Adrenal gland (tissue), 12 donors: Measurements from ENCODE around the gene ENG. TPM values are rescaled to one million over a fixed set of nuclear protein-coding genes. Genes with fewer than 3 reads are reported as not detected.

Experiments
- DNase-seq, 7 donors: peaks; one replicate each; pipeline ENCODE4 v3.0.0-alpha.2; 2019 to 2020
- H3K27ac ChIP-seq, 5 donors: fragments of 200-600 bp; sonication (generic) in 4 of 5; 1 replicate in 3 of 5; 2 replicates in 2 of 5; pipeline versions ENCODE4 v1.5.1 to v1.8.0; 2016 to 2020; ENCODE audit warnings: mild to moderate bottlenecking in 1 of 5
- H3K27me3 ChIP-seq: fragments of 200-600 bp; 2 replicates; pipeline ENCODE4 v1.8.0; 2021
- H3K36me3 ChIP-seq, 2 donors: fragments of 200-600 bp; replicated peaks in 1 of 2; 1 replicate in 1 of 2; 2 replicates in 1 of 2; pipeline versions ENCODE4 v1.5.1 to v1.8.0; 2018 to 2022
- H3K4me1 ChIP-seq, 2 donors: fragments of 200-600 bp; replicated peaks in 1 of 2; 1 replicate in 1 of 2; 2 replicates in 1 of 2; pipeline versions ENCODE4 v1.5.1 to v1.8.0; 2018 to 2021
- H3K4me3 ChIP-seq, 4 donors: fragments of 200-600 bp; sonication (generic) in 3 of 4; one replicate each; pipeline ENCODE4 v1.5.1; 2016 to 2018
- H3K9me3 ChIP-seq, 3 donors: fragments of 200-600 bp; sonication (generic) in 1 of 3; replicated peaks in 1 of 3; 1 replicate in 2 of 3; 2 replicates in 1 of 3; pipeline versions ENCODE4 v1.5.1 to v1.8.0; 2016 to 2021
- CTCF ChIP-seq, 6 experiments: fragments of 450-650 bp in 4 of 6; fragments of 200-600 bp in 2 of 6; sonication (generic) in 1 of 6; IDR thresholded peaks; 1 replicate in 5 of 6; 2 replicates in 1 of 6; pipeline versions ENCODE4 v1.5.1 to v1.8.0; 2016 to 2021; ENCODE audit warnings: antibody characterized with exemption in 6 of 6, mild to moderate bottlenecking in 2 of 6, moderate library complexity in 1 of 6
- POLR2A ChIP-seq, 2 donors: fragments of 450-650 bp; IDR thresholded peaks; one replicate each; pipeline ENCODE4 v1.6.1; 2017; ENCODE audit warnings: antibody characterized with exemption in 2 of 2, mild to moderate bottlenecking in 2 of 2, moderate library complexity in 1 of 2
- WGBS, 4 donors: extraction: QIAGEN DNeasy Blood & Tissue Kit in 2 of 4; methylation state at CpG; one replicate each; pipeline versions ENCODE4 v1.1.5 to v1.1.7; 2013 to 2017; 5-methylcytosine and 5-hydroxymethylcytosine counted together
- intact Hi-C, 2 donors: fragments of 100-400 bp; cut with DNase I; formaldehyde crosslinking; loops; one replicate each; pipeline versions ENCODE4 v1.14.1 to v1.15.0; 2022 to 2023
- polyA plus RNA-seq, 3 donors: library from polyadenylated mRNA; stranded (reverse); fragments of 200-250 nt in 2 of 3; fragments of 350-450 nt in 1 of 3; fragmentation: Illumina TruSeq in 1 of 3; extraction: RNeasy Lipid Tissue Mini Kit (QIAGEN cat#74804) in 1 of 3; gene quantifications; one replicate each; pipeline ENCODE4 v1.2.3, GENCODE V29; 2013 to 2014
- total RNA-seq, 9 donors: library from RNA; depleted of rRNA in 4 of 9; stranded (reverse); fragments of >200 nt in 4 of 9; fragments of 120-200 nt in 1 of 9; fragmentation: NEBNext Ultra II Directional in 1 of 9; extraction: Animal tissue kit (Norgen Biotek cat#: 25700) in 1 of 9; gene quantifications; one replicate each; pipeline versions ENCODE4 v1.1.0 to v1.2.4, GENCODE V29; 2013 to 2023
- donor health status: healthy with polysubstance abuse.
- donor health status: Bipolar disorder and iron deficiency.
- donor health status: DM: yes; HTN: yes; CAD: no.
- donor health status: DM: no; HTN: no; CAD: no.
- donor health status: DM: no; HTN: no; CAD: no.
- donor health status: DM: yes; HTN: yes; CAD: no.

The ENG gene
- total and polyA plus RNA-seq, 12 donors, result 4.3 to 214 (median 106) TPM

- Histone ChIP-seq H3K4me1 (peaks cover 20 to 45% of the 10 kb centered on the region in 2 donors), H3K9me3 (no peaks in the 10 kb centered on the region), H3K27me3 (no peaks in the 10 kb centered on the region), H3K27ac (peak overlapping the region in 3 of 5 donors; percentile 50 to 91 (median 66)), H3K4me3 (peak overlapping the region in 2 of 4 donors; percentile 47 to 97), H3K36me3 (no peaks in the 10 kb centered on the region)
- intact Hi-C loops, result no loop called here
- no peak for TF ChIP-seq POLR2A (IDR thresholded peaks at IDR 0.05)
- TF ChIP-seq CTCF (IDR thresholded peaks at IDR 0.05), result no peak
- 41 to 49% (median 47%) methylated on average over 17 to 18 of the region's 18 CpGs for WGBS, 4 donors
- DNase-seq, result no peak
These were observed 23.7 kb upstream of the ENG start for GRCh38 chr9:127878001-127878651.

DNA sequence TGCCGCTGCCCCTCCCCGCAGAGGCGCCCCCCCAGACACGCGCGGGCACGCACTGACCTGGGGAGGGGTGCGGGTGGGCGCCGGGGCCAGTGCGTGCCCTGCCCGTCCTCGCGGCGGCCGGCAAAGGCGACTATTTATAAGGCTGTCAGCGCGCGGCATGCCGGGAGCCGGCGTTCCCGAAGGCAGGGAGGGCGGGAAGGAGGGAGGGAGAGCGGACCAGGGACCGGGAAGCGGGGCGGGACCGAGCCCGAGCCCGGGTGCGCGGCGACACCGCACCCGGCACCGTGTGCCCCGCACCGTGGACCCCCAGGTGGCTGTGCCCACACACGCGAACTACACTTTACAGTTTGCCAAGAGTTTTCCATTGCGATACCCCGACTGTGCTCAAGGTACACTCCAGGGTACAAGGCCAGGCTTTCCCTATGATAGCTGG is 23.1 kb upstream of the ENG start, which contains the start of gene AK1:
Gene AK1, minus strand, starts transcription at position 110 of the 433 bp plus-strand sequence. CDS start 3,058 bp downstream, outside the sequence.
- intact Hi-C loops, result no loop called here
- TF ChIP-seq CTCF (IDR thresholded peaks at IDR 0.05) (no peak), POLR2A (IDR thresholded peaks at IDR 0.05) (peak in 1 of 2 donors; percentile 58)
- H3K27ac ChIP-seq, result peak within 1 kb of the TSS in 3 of 5 donors; percentile 50 to 91 (median 66)
- H3K4me3 ChIP-seq, result peak within 1 kb of the TSS in 2 of 4 donors; percentile 47 to 97
- H3K27me3 ChIP-seq, result no peaks in the 10 kb centered on the region
- WGBS, 4 donors, result 0 to 2% (median 0%) methylated on average over 2 to 44 of the region's 44 CpGs
- H3K4me1 ChIP-seq, result peaks cover 20 to 45% of the 10 kb centered on the region in 2 donors
- DNase-seq, result peak; percentile 78 to 90 (median 85)
- H3K9me3 ChIP-seq, result no peaks in the 10 kb centered on the region
- peaks cover 0 to 5% of the 10 kb centered on the region in 2 donors for H3K36me3 ChIP-seq

DNA sequence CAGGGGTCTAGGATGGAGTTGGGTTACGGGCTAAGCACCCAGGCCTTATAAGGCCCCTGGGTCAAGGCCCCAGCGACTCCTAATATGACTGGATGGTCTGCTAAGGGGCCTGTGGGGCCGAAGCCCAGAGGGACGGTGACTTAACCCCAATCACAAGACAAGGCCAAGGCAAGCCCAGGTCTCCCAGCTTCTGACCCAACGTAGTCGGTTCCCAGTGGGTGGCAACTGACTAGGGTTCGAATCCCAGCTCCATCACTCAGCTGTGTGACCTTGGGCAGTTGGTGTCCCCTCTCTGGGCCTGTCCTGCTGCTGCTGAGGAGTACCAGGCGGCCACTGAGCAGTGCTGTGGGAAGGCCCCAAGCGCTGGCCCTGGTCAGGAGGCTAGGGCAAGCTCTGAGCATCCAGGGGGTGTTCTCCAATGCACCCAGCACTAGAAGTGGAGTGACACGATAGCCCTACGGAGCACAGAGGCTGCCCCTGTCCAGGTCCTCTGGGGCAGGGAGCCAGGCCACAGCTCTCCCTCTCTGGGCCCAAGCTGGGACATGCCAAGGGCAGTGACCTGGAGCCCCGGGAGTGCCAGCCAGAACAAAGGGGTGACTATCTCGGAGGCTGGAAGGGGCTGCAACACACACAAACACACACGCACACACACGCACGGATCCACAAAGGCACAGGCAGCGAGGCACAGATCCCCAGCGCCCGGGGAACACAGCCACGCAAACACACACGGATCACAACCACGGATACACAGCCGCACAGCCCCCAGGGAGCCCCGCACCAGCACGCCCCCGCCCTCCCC is 22.5 kb upstream of the ENG start:
- DNase-seq, result peak in 4 of 7 donors; percentile 50 to 64 (median 58)
- intact Hi-C loops, result no loop called here
- peak overlapping the region in 2 of 4 donors; percentile 47 to 97 for H3K4me3 ChIP-seq
- no peaks in the 10 kb centered on the region for H3K27me3 ChIP-seq
- TF ChIP-seq CTCF (IDR thresholded peaks at IDR 0.05) (no peak), POLR2A (IDR thresholded peaks at IDR 0.05) (no peak)
- peaks cover 20 to 45% of the 10 kb centered on the region in 2 donors for H3K4me1 ChIP-seq
- H3K9me3 ChIP-seq, result no peaks in the 10 kb centered on the region
- 27 to 76% (median 46%) methylated on average over 4 to 26 of the region's 26 CpGs for WGBS, 4 donors
- peaks cover 0 to 9% of the 10 kb centered on the region in 2 donors for H3K36me3 ChIP-seq
- peak overlapping the region in 3 of 5 donors; percentile 50 to 91 (median 66) for H3K27ac ChIP-seq
